Activated CD8-positive, alpha-beta T cell treated with anti-CD3 and anti-CD28 coated beads for 36 hours (primary cell): ENCODE data around the gene KRT14. TPM values are rescaled to one million over a fixed set of nuclear protein-coding genes. Genes with fewer than 3 reads are reported as not detected.

Experiments used
- ATAC-seq: fragments of 200-7000 bp; cut with Tn5 transposase; one replicate; pipeline ENCODE4 v1.10.0; 2021; ENCODE audit warnings: mild to moderate bottlenecking, moderate library complexity
- CTCF ChIA-PET: fragments of 350-600 bp; sonication (Branson Sonifier 250); formaldehyde crosslinking; loops from one replicate; lab custom pipeline; 2021; ENCODE audit warnings: antibody characterized with exemption; lab: Charles Lee
- POLR2A ChIA-PET: fragments of 350-600 bp; sonication (Branson Sonifier 250); formaldehyde crosslinking; loops from one replicate; lab custom pipeline; 2021; ENCODE audit warnings: antibody characterized with exemption; lab: Charles Lee
- DNase-seq: peaks from one replicate; pipeline ENCODE4 v3.0.0-alpha.2; 2020
- H3K27ac Mint-ChIP-seq: one replicate; pipeline ENCODE4 v1.8.0; 2021; ENCODE audit warnings: mild to moderate bottlenecking, mixed read lengths
- H3K27me3 Mint-ChIP-seq: one replicate; pipeline ENCODE4 v1.8.0; 2021; ENCODE audit warnings: mixed read lengths
- H3K36me3 Mint-ChIP-seq: one replicate; pipeline ENCODE4 v1.8.0; 2021; ENCODE audit warnings: low read depth, mixed read lengths
- H3K4me1 Mint-ChIP-seq: one replicate; pipeline ENCODE4 v1.8.0; 2021; ENCODE audit warnings: low read depth, mixed read lengths
- H3K4me3 Mint-ChIP-seq: one replicate; pipeline ENCODE4 v1.8.0; 2021; ENCODE audit warnings: mild to moderate bottlenecking, moderate library complexity, mixed read lengths
- H3K9me3 Mint-ChIP-seq: one replicate; pipeline ENCODE4 v1.8.0; 2021; ENCODE audit warnings: mixed read lengths
- intact Hi-C: fragments of 100-400 bp; cut with micrococcal nuclease; formaldehyde crosslinking; loops from one replicate; pipeline ENCODE4 v1.10.0; 2022
- total RNA-seq, 2 experiments: library from RNA; stranded (reverse); gene quantifications; one replicate each; pipeline ENCODE4 v1.2.3, GENCODE V29; 2021
- TF ChIP-seq, protein P1 (sequence below): fragments of 200-600 bp; IDR thresholded peaks from one replicate; pipeline ENCODE4 v1.8.0; 2022; ENCODE audit warnings: antibody characterized with exemption, mild to moderate bottlenecking

The KRT14 gene
- total RNA-seq, 2 experiments from 2014 or later = not detected

DNA sequence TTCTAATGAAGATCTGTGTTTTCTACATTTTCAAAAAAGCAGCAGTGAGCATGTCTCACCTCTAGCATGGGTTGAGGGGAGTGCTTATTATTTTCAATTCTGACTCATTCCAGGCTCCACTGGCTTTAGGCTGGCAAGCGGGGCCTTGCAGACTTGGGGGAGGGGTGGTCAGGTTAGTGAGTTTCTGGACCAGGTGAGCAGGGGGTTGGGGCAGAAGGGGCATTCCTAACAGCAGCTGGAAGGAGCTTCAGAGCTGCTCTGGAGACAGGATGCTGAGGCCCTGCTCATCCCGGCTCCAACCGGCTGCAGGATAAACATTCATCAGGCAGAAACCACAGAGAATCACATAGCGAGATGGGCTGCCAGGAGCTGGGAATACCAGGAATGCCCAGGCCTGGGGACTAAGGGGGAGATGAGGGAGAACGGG is 48.1 kb downstream of the KRT14 start:
- no peak overlapping the region for H3K4me3 Mint-ChIP-seq
- no peak for DNase-seq
- ChIA-PET CTCF (interaction anchor here (1.4 kb wide), 1 partner anchor 11 kb away, joined by 6 read pairs; no protein-coding TSS in a partner anchor), POLR2A (no interaction called here)
- intact Hi-C loops = no loop called here
- no peak for ATAC-seq
- no peaks in the 10 kb centered on the region for H3K9me3 Mint-ChIP-seq
- TF ChIP-seq, protein P1, sequence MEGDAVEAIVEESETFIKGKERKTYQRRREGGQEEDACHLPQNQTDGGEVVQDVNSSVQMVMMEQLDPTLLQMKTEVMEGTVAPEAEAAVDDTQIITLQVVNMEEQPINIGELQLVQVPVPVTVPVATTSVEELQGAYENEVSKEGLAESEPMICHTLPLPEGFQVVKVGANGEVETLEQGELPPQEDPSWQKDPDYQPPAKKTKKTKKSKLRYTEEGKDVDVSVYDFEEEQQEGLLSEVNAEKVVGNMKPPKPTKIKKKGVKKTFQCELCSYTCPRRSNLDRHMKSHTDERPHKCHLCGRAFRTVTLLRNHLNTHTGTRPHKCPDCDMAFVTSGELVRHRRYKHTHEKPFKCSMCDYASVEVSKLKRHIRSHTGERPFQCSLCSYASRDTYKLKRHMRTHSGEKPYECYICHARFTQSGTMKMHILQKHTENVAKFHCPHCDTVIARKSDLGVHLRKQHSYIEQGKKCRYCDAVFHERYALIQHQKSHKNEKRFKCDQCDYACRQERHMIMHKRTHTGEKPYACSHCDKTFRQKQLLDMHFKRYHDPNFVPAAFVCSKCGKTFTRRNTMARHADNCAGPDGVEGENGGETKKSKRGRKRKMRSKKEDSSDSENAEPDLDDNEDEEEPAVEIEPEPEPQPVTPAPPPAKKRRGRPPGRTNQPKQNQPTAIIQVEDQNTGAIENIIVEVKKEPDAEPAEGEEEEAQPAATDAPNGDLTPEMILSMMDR = no peak
- no peak overlapping the region for H3K27ac Mint-ChIP-seq
- H3K36me3 Mint-ChIP-seq = no peaks in the 10 kb centered on the region
- H3K4me1 Mint-ChIP-seq = no peaks in the 10 kb centered on the region
- H3K27me3 Mint-ChIP-seq = peaks cover 12% of the 10 kb centered on the region

DNA sequence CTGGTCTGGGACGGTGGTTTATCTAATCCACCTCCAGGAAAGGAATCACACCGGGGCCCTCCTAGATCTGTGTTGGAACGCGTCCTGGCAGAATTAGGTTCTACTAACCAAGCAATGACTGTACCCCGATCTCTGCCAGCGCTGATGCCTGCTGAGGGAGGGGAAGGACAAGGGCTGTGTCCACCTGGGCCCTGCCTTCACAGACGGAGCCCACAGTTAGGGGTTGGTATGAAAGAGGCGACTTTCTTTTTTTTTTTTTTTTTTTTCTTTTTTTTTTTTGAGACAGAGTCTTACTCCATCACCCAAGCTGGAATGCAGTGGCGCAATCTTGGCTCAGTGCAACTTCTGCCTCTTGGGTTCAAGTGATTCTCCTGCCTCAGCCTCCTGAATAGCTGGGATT is 48.7 kb downstream of the KRT14 start:
- intact Hi-C loops = no loop called here
- Mint-ChIP-seq H3K27ac (no peak overlapping the region), H3K4me1 (no peaks in the 10 kb centered on the region), H3K4me3 (no peak overlapping the region), H3K27me3 (peaks cover 15% of the 10 kb centered on the region), H3K9me3 (no peaks in the 10 kb centered on the region), H3K36me3 (no peaks in the 10 kb centered on the region)
- TF ChIP-seq, protein P1 = no peak
- ChIA-PET POLR2A (no interaction called here), CTCF (interaction anchor here (1.4 kb wide), 1 partner anchor 11 kb away, joined by 6 read pairs; no protein-coding TSS in a partner anchor)
- ATAC-seq (no peak), DNase-seq (no peak)

DNA sequence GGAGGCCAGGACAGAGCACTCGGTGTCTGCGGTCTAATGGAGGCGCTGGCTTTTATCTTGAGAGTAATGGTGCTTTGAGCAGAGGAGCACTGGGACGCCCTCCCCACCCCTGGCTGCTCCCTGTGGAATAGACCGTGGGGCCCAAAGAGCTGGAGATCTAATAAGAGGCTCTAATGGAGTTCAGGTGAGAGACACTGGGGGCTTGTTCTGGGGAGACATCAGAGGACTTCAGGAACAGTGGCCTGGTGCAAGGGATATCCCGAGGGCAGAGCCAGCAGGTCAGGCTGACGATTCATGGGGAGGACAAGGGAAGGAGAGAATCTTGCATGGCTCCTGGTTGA is 49.1 kb downstream of the KRT14 start:
- Mint-ChIP-seq H3K36me3 (no peaks in the 10 kb centered on the region), H3K27ac (no peak overlapping the region), H3K27me3 (peaks cover 20% of the 10 kb centered on the region), H3K9me3 (no peaks in the 10 kb centered on the region), H3K4me1 (no peaks in the 10 kb centered on the region), H3K4me3 (no peak overlapping the region)
- intact Hi-C loops = no loop called here
- DNase-seq (no peak), ATAC-seq (no peak)
- TF ChIP-seq, protein P1 = no peak
- POLR2A ChIA-PET = no interaction called here
- CTCF ChIA-PET = interaction anchor here (1.4 kb wide), 2 partner anchors 12 to 125 kb away, joined by 4 to 6 read pairs; no protein-coding TSS in a partner anchor

DNA sequence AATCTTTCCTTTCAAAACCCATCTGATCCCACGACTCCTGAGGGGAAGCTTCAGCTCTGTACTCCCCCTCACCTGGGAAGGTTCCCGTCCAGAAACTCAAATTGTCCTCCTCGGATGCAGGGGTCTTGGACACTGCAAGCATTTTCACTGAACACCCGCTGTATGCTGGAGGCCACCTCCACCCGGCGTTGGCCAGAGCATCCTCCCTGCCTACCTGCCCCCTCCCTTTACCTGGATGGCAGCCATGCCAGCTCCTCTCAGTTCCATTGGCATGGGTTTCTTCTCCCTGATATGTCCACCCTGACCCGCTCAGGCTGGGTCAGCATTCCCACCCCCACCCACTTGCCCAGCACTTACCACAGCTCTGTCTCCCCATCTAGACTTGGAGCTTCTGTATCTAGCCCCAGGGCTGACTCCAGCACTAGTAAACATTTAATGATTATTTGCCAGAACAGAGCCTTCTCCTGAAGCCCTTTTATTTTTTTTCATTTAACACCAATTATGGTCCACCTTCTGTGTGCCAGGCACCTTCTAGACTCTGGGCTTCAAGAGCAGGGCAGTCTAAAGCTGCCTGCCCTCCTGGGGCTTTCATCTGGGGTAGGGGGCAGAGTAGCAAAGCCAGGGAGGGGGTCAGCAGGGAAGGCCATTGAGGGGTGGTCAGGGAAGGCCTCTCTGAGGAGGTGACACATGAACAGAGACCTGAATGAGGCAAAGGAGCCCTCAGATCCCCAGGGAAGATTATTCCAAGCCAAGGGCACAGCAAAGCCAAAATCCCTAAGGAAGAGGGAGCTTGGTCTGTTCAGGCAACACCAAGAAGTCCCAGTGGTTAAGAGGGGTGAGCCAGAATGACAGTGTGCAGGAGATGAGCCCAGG is 49.7 kb downstream of the KRT14 start:
- ChIA-PET CTCF (interaction anchor here (1.3 to 1.4 kb wide), 3 partner anchors 12 to 126 kb away, joined by 4 to 6 read pairs (median 4); no protein-coding TSS in a partner anchor), POLR2A (no interaction called here)
- Mint-ChIP-seq H3K27ac (no peak overlapping the region), H3K4me3 (no peak overlapping the region), H3K4me1 (no peaks in the 10 kb centered on the region), H3K9me3 (no peaks in the 10 kb centered on the region), H3K36me3 (no peaks in the 10 kb centered on the region), H3K27me3 (peaks cover 26% of the 10 kb centered on the region)
- DNase-seq = no peak
- no peak for ATAC-seq
- intact Hi-C loops = no loop called here
- TF ChIP-seq, protein P1 = no peak
